Measurements from ENCODE around the gene STAU1. TPM values are rescaled to one million over a fixed set of nuclear protein-coding genes. Genes with fewer than 3 reads are reported as not detected.

The STAU1 gene, protein sequence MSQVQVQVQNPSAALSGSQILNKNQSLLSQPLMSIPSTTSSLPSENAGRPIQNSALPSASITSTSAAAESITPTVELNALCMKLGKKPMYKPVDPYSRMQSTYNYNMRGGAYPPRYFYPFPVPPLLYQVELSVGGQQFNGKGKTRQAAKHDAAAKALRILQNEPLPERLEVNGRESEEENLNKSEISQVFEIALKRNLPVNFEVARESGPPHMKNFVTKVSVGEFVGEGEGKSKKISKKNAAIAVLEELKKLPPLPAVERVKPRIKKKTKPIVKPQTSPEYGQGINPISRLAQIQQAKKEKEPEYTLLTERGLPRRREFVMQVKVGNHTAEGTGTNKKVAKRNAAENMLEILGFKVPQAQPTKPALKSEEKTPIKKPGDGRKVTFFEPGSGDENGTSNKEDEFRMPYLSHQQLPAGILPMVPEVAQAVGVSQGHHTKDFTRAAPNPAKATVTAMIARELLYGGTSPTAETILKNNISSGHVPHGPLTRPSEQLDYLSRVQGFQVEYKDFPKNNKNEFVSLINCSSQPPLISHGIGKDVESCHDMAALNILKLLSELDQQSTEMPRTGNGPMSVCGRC
- 58.6 and 74.3 TPM in 2 replicates for total RNA-seq

DNA sequence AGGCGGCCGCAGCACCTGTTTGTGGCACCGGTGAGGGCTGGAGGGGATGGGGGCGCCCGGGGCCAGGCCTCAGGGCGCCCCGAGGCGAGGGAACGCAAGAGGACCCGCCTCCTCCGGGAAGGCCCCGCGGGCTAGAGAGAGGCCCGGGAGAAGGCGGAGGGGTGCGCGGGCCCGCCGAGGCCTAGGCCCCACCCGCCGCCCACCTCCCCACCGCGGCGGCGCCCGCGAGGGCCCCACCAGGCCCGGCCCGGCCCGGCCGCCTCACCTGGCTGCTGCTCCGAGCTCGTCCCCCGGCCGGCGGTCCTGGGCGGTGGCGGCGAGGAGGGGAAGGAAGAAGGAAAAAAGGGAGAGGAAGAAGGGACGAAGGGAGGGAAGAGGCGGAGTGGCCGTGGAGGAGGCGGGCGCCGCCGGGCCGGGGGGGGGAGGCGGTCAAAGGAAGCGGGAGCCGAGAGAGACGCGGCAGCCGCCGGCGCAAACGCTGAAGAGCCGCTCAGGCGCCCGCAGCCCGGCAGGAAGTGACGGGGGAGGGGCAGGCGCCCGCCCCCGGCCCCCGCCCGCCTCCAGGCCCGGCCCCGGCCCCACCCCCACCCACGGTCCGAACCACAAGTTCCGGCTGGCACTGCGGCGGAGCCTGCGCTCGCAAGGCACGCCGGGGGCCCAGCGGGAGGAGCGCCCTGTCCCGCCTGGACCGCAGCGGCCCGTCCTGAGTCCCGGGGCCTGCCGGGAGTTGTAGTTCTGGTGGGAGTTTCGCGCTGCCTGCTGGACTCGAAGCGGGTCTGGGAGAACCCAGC lies at the start of gene STAU1:
TSS of gene STAU1 (minus strand) at position 484 of the 791 bp plus-strand sequence. CDS start 22,133 bp downstream, outside the sequence.

DNA sequence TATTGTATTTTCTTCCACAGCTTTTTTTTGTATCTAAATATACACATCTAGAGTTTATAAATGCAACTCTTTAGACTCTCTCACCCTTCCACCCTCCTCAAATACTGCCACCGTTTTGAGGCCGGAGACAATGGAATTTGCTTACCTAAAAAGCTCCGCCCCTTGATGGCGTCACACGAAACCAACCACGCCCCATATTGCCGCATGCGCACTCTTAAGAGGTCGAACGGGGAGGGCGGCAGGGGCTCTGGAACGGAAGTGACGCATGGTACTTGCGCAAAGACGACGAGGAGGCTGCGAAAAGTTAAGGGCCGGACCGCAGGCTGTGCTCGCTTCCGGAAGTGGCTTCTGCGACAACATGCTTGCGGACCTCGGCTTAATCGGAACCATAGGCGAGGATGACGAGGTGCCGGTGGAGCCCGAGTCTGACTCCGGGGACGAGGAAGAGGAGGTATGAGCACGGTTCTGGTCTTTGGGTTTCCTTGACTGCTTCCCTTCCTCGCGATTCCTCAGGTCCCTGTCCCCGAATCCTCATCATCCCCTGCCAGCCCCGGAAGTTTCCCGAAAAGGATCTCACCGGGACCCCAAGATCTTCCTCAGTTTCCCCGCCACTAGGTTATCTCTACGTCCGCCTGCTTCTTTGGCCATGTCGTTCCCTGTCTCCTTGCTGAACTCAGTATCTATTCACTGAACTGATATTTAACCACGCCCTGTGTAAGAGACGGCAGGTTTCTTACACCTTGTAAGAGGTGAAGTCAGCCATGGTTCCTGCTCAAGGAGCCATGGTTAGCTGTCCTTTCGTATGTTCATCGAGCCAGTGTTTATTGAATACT lies 31.2 kb upstream of the STAU1 start, which contains the start of gene DDX27:
TSS of gene DDX27 (plus strand) at position 326 of the 833 bp plus-strand sequence. CDS start at position 359, 33 bp downstream.

Other genes starting within 250 kb of the STAU1 start
- gene CSE1L, start 142.0 kb downstream of the STAU1 start, total RNA-seq: 46.6 and 119 TPM in 2 replicates
- gene DDX27, start 31.1 kb upstream of the STAU1 start, total RNA-seq: 38.7 and 39.7 TPM in 2 replicates
- 36.9 and 72.1 TPM in 2 replicates for gene ZNFX1, start 89.7 kb upstream of the STAU1 start, total RNA-seq